ENCODE measurements around the gene DNAH10. TPM values are rescaled to one million over a fixed set of nuclear protein-coding genes. Genes with fewer than 3 reads are reported as not detected.

The DNAH10 gene
- total RNA-seq, 1 donor from 2014 or later: 0.04 TPM

- H3K27me3 ChIP-seq (ENCODE audit: control insufficient read depth, insufficient read depth, low read length): no peaks in the 10 kb centered on the region
- H3K4me3 ChIP-seq (ENCODE audit: low read depth, low read length): no peak overlapping the region
- no peaks in the 10 kb centered on the region for H3K36me3 ChIP-seq (ENCODE audit: control insufficient read depth, insufficient read depth, low read length)
- TF ChIP-seq CTCF (IDR thresholded peaks at IDR 0.05; ENCODE audit: insufficient read depth, low read length, poor library complexity, severe bottlenecking): no peak
- no peak for DNase-seq (ENCODE audit: low read depth)
These were observed 84.9 kb downstream of the DNAH10 start for GRCh38 chr12:123847019-123847418.

GRCh38 chr12:123847876-123848275 lies 85.8 kb downstream of the DNAH10 start:
- Histone ChIP-seq H3K4me3 (ENCODE audit: low read depth, low read length) (no peak overlapping the region), H3K27me3 (ENCODE audit: control insufficient read depth, insufficient read depth, low read length) (no peaks in the 10 kb centered on the region), H3K36me3 (ENCODE audit: control insufficient read depth, insufficient read depth, low read length) (no peaks in the 10 kb centered on the region)
- DNase-seq (ENCODE audit: low read depth): no peak
- no peak for TF ChIP-seq CTCF (IDR thresholded peaks at IDR 0.05; ENCODE audit: insufficient read depth, low read length, poor library complexity, severe bottlenecking)

GRCh38 chr12:123849517-123849916 lies 87.4 kb downstream of the DNAH10 start:
- TF ChIP-seq CTCF (IDR thresholded peaks at IDR 0.05; ENCODE audit: insufficient read depth, low read length, poor library complexity, severe bottlenecking): no peak
- Histone ChIP-seq H3K36me3 (ENCODE audit: control insufficient read depth, insufficient read depth, low read length) (no peaks in the 10 kb centered on the region), H3K4me3 (ENCODE audit: low read depth, low read length) (no peak overlapping the region), H3K27me3 (ENCODE audit: control insufficient read depth, insufficient read depth, low read length) (no peaks in the 10 kb centered on the region)
- no peak for DNase-seq (ENCODE audit: low read depth)

- TF ChIP-seq CTCF (IDR thresholded peaks at IDR 0.05; ENCODE audit: insufficient read depth, low read length, poor library complexity, severe bottlenecking): no peak
These were observed 88.4 kb downstream of the DNAH10 start for GRCh38 chr12:123850246-123851134.

GRCh38 chr12:123853396-123854070 lies 91.4 kb downstream of the DNAH10 start:
- no peaks in the 10 kb centered on the region for H3K27me3 ChIP-seq (ENCODE audit: control insufficient read depth, insufficient read depth, low read length)
- no peak for DNase-seq (ENCODE audit: low read depth)
- H3K36me3 ChIP-seq (ENCODE audit: control insufficient read depth, insufficient read depth, low read length): no peaks in the 10 kb centered on the region
- TF ChIP-seq CTCF (IDR thresholded peaks at IDR 0.05; ENCODE audit: insufficient read depth, low read length, poor library complexity, severe bottlenecking): no peak
- H3K4me3 ChIP-seq (ENCODE audit: low read depth, low read length): no peak overlapping the region

More at GRCh38 chr12:123850246-123851134, 88.4 kb downstream of the DNAH10 start:
- no peak for DNase-seq (ENCODE audit: low read depth)
- Histone ChIP-seq H3K36me3 (ENCODE audit: control insufficient read depth, insufficient read depth, low read length) (no peaks in the 10 kb centered on the region), H3K4me3 (ENCODE audit: low read depth, low read length) (no peak overlapping the region), H3K27me3 (ENCODE audit: control insufficient read depth, insufficient read depth, low read length) (no peaks in the 10 kb centered on the region)

Data from kidney epithelial cell (primary cell).